Spleen (tissue), 7 donors: Measurements from ENCODE around the gene ADCK1.
"Not testable (repeated sequence)": the region's sequence is repeated elsewhere in the genome, so short reads cannot be mapped to it uniquely, and the experiment has no call there.

Source experiments
- POLR2A ChIP-seq, 3 donors: fragments of 450-650 bp; IDR thresholded peaks; one replicate each; pipeline ENCODE4 v1.5.1; 2017; ENCODE audit warnings: antibody characterized with exemption in 3 of 3, mild to moderate bottlenecking in 1 of 3
- POLR2AphosphoS5 ChIP-seq, 3 donors: sonication (generic); formaldehyde crosslinking; IDR thresholded peaks; one replicate each; pipeline ENCODE4 v1.5.1; 2017; ENCODE audit warnings: antibody characterized with exemption in 3 of 3
- TF ChIP-seq, protein P1 (sequence below), 11 experiments: fragments of 200-600 bp in 7 of 11; fragments of 450-650 bp in 4 of 11; sonication (generic) in 4 of 11; IDR thresholded peaks in 8 of 11; conservative IDR thresholded peaks in 3 of 11; 1 replicate in 7 of 11; 2 replicates in 4 of 11; pipeline versions ENCODE4 v1.4.0 to v1.8.0; 2016 to 2021; ENCODE audit warnings: antibody characterized with exemption in 11 of 11, inconsistent platforms in 4 of 11, mild to moderate bottlenecking in 1 of 11
- donor health status: DM: no; HTN: no; CAD: no; lungs with moderate emphysema.
- donor health status: DM: no; HTN: no; CAD: no.
- donor health status: DM: no; HTN: no; CAD: no.

DNA sequence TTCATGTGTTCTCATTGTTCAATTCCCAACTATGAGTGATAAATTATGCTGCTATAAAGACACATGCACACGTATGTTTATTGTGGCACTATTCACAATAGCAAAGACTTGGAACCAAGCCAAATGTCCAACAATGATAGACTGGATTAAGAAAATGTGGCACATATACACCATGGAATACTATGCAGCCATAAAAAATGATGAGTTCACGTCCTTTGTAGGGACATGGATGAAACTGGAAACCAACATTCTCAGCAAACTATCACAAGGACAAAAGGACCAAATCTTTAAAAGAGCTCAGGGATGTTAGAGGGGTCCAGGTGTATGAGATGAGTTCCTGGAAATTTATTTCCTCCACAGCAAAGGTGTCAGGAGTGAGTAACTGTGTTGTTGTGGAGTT, 115.5 kb downstream of the ADCK1 start:
- TF ChIP-seq, protein P1, sequence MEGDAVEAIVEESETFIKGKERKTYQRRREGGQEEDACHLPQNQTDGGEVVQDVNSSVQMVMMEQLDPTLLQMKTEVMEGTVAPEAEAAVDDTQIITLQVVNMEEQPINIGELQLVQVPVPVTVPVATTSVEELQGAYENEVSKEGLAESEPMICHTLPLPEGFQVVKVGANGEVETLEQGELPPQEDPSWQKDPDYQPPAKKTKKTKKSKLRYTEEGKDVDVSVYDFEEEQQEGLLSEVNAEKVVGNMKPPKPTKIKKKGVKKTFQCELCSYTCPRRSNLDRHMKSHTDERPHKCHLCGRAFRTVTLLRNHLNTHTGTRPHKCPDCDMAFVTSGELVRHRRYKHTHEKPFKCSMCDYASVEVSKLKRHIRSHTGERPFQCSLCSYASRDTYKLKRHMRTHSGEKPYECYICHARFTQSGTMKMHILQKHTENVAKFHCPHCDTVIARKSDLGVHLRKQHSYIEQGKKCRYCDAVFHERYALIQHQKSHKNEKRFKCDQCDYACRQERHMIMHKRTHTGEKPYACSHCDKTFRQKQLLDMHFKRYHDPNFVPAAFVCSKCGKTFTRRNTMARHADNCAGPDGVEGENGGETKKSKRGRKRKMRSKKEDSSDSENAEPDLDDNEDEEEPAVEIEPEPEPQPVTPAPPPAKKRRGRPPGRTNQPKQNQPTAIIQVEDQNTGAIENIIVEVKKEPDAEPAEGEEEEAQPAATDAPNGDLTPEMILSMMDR (IDR thresholded peaks at IDR 0.05 in 8 of 11, conservative IDR thresholded peaks at IDR 0.05 in 3 of 11) = not testable (repeated sequence)
- not testable (repeated sequence) for TF ChIP-seq POLR2A, POLR2AphosphoS5 (IDR thresholded peaks at IDR 0.05)
